SK-N-SH (cell line): ENCODE measurements around the gene PSTK. TPM values are rescaled to one million over a fixed set of nuclear protein-coding genes. Genes with fewer than 3 reads are reported as not detected.

ENCODE experiments used
- CTCF ChIA-PET: fragments of 300-600, 350-600 bp; formaldehyde crosslinking; extraction: SDS; loops from one replicate; lab custom pipeline; 2021; lab: Yijun Ruan, JAX
- POLR2A ChIA-PET: fragments of 350-600 bp; sonication (Branson Sonifier 250); formaldehyde crosslinking; extraction: SDS; loops from one replicate; lab custom pipeline; 2020; ENCODE audit warnings: antibody characterized with exemption, inconsistent platforms; lab: Yijun Ruan, JAX
- DNase-seq: peaks from one replicate; pipeline ENCODE4 v3.0.0; 2012
- H2AFZ ChIP-seq: fragments of 200-600 bp; sonication (generic); 2 replicates; pipeline ENCODE4 v1.8.1; 2016; ENCODE audit warnings: antibody characterized with exemption, mild to moderate bottlenecking, low read depth
- H3F3A ChIP-seq: fragments of 200-600 bp; sonication (generic); replicated peaks from 2 replicates; pipeline ENCODE3; 2016; ENCODE audit warnings: antibody characterized with exemption, mild to moderate bottlenecking; ENCODE audit not compliant: insufficient read depth
- H3K27ac ChIP-seq, 2 experiments: fragments of 200-500 bp in 1 of 2; fragments of 200-600 bp in 1 of 2; sonication (Bioruptor generic) in 1 of 2; sonication (generic), shearing (Covaris generic) in 1 of 2; 2 replicates each; pipeline versions ENCODE4 v1.5.1 to v1.6.1; 2014 to 2016; ENCODE audit warnings: low read depth in 2 of 2, inconsistent platforms in 1 of 2, low read length in 1 of 2, mild to moderate bottlenecking in 1 of 2, mixed read lengths in 1 of 2
- H3K27me3 ChIP-seq: fragments of 200-600 bp; sonication (generic), shearing (Covaris generic); 2 replicates; pipeline ENCODE4 v1.6.1; 2016; ENCODE audit warnings: mixed run types; ENCODE audit not compliant: insufficient read depth
- H3K36me3 ChIP-seq, 2 experiments: fragments of 200-500 bp in 1 of 2; fragments of 200-600 bp in 1 of 2; sonication (Bioruptor generic) in 1 of 2; sonication (generic) in 1 of 2; replicated peaks in 1 of 2; 2 replicates each; pipeline versions ENCODE3 to v1.5.1; 2014 to 2016; ENCODE audit warnings: low read length in 1 of 2, mild to moderate bottlenecking in 1 of 2; ENCODE audit not compliant: insufficient read depth in 2 of 2, control insufficient read depth in 1 of 2
- H3K4me1 ChIP-seq, 2 experiments: fragments of 200-500 bp in 1 of 2; fragments of 200-600 bp in 1 of 2; sonication (Bioruptor generic) in 1 of 2; sonication (generic), shearing (Covaris generic) in 1 of 2; 2 replicates each; pipeline versions ENCODE4 v1.5.1 to v1.6.1; 2014 to 2016; ENCODE audit warnings: low read depth in 1 of 2, low read length in 1 of 2, mixed run types in 1 of 2; ENCODE audit not compliant: insufficient read depth in 2 of 2, control insufficient read depth in 1 of 2
- H3K4me2 ChIP-seq: fragments of 200-600 bp; sonication (generic), shearing (Covaris generic); 2 replicates; pipeline ENCODE4 v1.6.1; 2017; ENCODE audit warnings: mixed run types
- H3K4me3 ChIP-seq, 2 experiments: fragments of 200-500 bp in 1 of 2; fragments of 200-600 bp in 1 of 2; sonication (Bioruptor generic) in 1 of 2; sonication (generic), shearing (Covaris generic) in 1 of 2; 2 replicates each; pipeline versions ENCODE4 v1.5.1 to v1.8.1; 2014 to 2016; ENCODE audit warnings: low read depth in 2 of 2, inconsistent platforms in 1 of 2, low read length in 1 of 2, mild to moderate bottlenecking in 1 of 2, mixed read lengths in 1 of 2, moderate library complexity in 1 of 2
- H3K79me2 ChIP-seq: fragments of 200-600 bp; sonication (generic); 2 replicates; pipeline ENCODE4 v1.8.1; 2017; ENCODE audit warnings: mild to moderate bottlenecking; ENCODE audit not compliant: insufficient read depth
- H3K9ac ChIP-seq: fragments of 200-600 bp; sonication (generic); 2 replicates; pipeline ENCODE4 v1.6.1; 2017; ENCODE audit warnings: mixed run types
- H3K9me2 ChIP-seq: fragments of 200-600 bp; sonication (generic); 2 replicates; pipeline ENCODE4 v1.6.1; 2017; ENCODE audit warnings: mixed run types
- H3K9me3 ChIP-seq: fragments of 200-600 bp; sonication (generic); 2 replicates; pipeline ENCODE4 v1.6.1; 2017; ENCODE audit warnings: mixed run types, mild to moderate bottlenecking, moderate library complexity
- H4K20me1 ChIP-seq: fragments of 200-600 bp; sonication (generic); 2 replicates; pipeline ENCODE4 v1.6.1; 2017; ENCODE audit warnings: mild to moderate bottlenecking, mixed run types; ENCODE audit not compliant: insufficient read depth
- CHD2 ChIP-seq: fragments of 150-350 bp; IDR thresholded peaks from 2 replicates; pipeline ENCODE4 v1.6.1; 2018; ENCODE audit warnings: low read length; ENCODE audit not compliant: partially characterized antibody
- CTCF ChIP-seq: fragments of 200-600 bp; sonication (generic); IDR thresholded peaks from 2 replicates; pipeline ENCODE4 v1.6.1; 2017; ENCODE audit warnings: antibody characterized with exemption, mild to moderate bottlenecking, moderate library complexity
- ELF1 ChIP-seq: IDR thresholded peaks from 2 replicates; pipeline ENCODE4 v1.4.0; 2012
- EZH2phosphoT487 ChIP-seq: fragments of 200-600 bp; sonication (generic); IDR thresholded peaks from 2 replicates; pipeline ENCODE4 v1.6.1; 2017; ENCODE audit warnings: low read depth, mixed run types, mild to moderate bottlenecking, antibody characterized with exemption, moderate library complexity, borderline replicate concordance
- FOXJ3 ChIP-seq: sonication (generic); formaldehyde crosslinking; IDR thresholded peaks from 2 replicates; pipeline ENCODE4 v1.5.1; 2020; ENCODE audit warnings: mild to moderate bottlenecking, missing genetic modification reagents
- FOXM1 ChIP-seq: IDR thresholded peaks from 2 replicates; pipeline ENCODE4 v1.4.0; 2012; ENCODE audit warnings: low read depth, mild to moderate bottlenecking
- GATA2 ChIP-seq: sonication (generic); formaldehyde crosslinking; IDR thresholded peaks from 2 replicates; pipeline ENCODE4 v1.5.0; 2020; ENCODE audit warnings: mild to moderate bottlenecking, missing genetic modification reagents
- MXI1 ChIP-seq: IDR thresholded peaks from 2 replicates; pipeline ENCODE4 v1.6.1; 2012; ENCODE audit warnings: mild to moderate bottlenecking, low read depth, low read length, improper control_type of control experiment
- NFIC ChIP-seq: IDR thresholded peaks from 2 replicates; pipeline ENCODE4 v1.4.0; 2012; ENCODE audit warnings: borderline replicate concordance
- NRF1 ChIP-seq: IDR thresholded peaks from 2 replicates; pipeline ENCODE4 v1.6.1; 2012; ENCODE audit warnings: low read depth, mild to moderate bottlenecking, low read length
- POLR2AphosphoS5 ChIP-seq: IDR thresholded peaks from 2 replicates; pipeline ENCODE4 v1.6.1; 2012; ENCODE audit warnings: low read depth, low read length
- RCOR1 ChIP-seq: fragments of 150-350 bp; IDR thresholded peaks from 2 replicates; pipeline ENCODE4 v1.6.1; 2017; ENCODE audit warnings: antibody characterized with exemption, low read length
- SIN3A ChIP-seq: IDR thresholded peaks from 2 replicates; pipeline ENCODE4 v1.6.1; 2012; ENCODE audit warnings: low read depth, mild to moderate bottlenecking, low read length, moderate library complexity, borderline replicate concordance
- TAF1 ChIP-seq: IDR thresholded peaks from 2 replicates; pipeline ENCODE4 v1.6.1; 2012; ENCODE audit warnings: low read depth, mild to moderate bottlenecking, low read length, moderate library complexity, borderline replicate concordance
- TEAD4 ChIP-seq: IDR thresholded peaks from 2 replicates; pipeline ENCODE4 v1.4.0; 2012; ENCODE audit warnings: mild to moderate bottlenecking, borderline replicate concordance; ENCODE audit not compliant: insufficient read depth
- YY1 ChIP-seq: IDR thresholded peaks from 2 replicates; pipeline ENCODE4 v1.4.0; 2012; ENCODE audit warnings: low read depth, mild to moderate bottlenecking
- WGBS: methylation state at CpG from one replicate; pipeline ENCODE4 v1.1.6; 2017; ENCODE audit warnings: low lambda C conversion rate; 5-methylcytosine and 5-hydroxymethylcytosine counted together
- polyA plus RNA-seq, 3 experiments: library from polyadenylated mRNA; depleted of rRNA; stranded (reverse); fragments of >200 nt; gene quantifications; 2 replicates each; pipeline ENCODE4 v1.2.3, GENCODE V29; 2012
- TF ChIP-seq, protein P1 (sequence below): IDR thresholded peaks from 2 replicates; pipeline ENCODE4 v1.6.1; 2012; ENCODE audit warnings: mild to moderate bottlenecking, low read depth, low read length, moderate library complexity
- TF ChIP-seq, protein P2 (sequence below): IDR thresholded peaks from 2 replicates; pipeline ENCODE4 v1.4.0; 2012; ENCODE audit warnings: low read depth
- TF ChIP-seq, protein P3 (sequence below): IDR thresholded peaks from 2 replicates; pipeline ENCODE4 v1.4.0; 2012; ENCODE audit warnings: low read depth, borderline replicate concordance

The PSTK gene
- polyA plus RNA-seq, 1 of the 3 experiments (the other 2 are of a cell fraction) = 8.4 TPM

- no peaks in the 10 kb centered on the region for H3K4me1 ChIP-seq
- no peak overlapping the region for H3K4me3 ChIP-seq
- no peaks in the 10 kb centered on the region for H4K20me1 ChIP-seq
- peaks cover 49% of the 10 kb centered on the region for H3K79me2 ChIP-seq
- DNase-seq = no peak
- no peak overlapping the region for H3K4me2 ChIP-seq
- peaks cover 34 to 42% of the 10 kb centered on the region in 2 experiments for H3K36me3 ChIP-seq
- H3K9me3 ChIP-seq = no peaks in the 10 kb centered on the region
- TF ChIP-seq TAF1 (no peak), MXI1 (no peak), NFIC (no peak), SIN3A (no peak), FOXJ3 (CRISPR knock-in tag) (no peak), CHD2 (no peak), CTCF (no peak), RCOR1 (no peak), TEAD4 (no peak), ELF1 (no peak), FOXM1 (no peak), NRF1 (no peak), POLR2AphosphoS5 (no peak), YY1 (no peak), GATA2 (CRISPR knock-in tag) (no peak), EZH2phosphoT487 (no peak)
- TF ChIP-seq, protein P1, sequence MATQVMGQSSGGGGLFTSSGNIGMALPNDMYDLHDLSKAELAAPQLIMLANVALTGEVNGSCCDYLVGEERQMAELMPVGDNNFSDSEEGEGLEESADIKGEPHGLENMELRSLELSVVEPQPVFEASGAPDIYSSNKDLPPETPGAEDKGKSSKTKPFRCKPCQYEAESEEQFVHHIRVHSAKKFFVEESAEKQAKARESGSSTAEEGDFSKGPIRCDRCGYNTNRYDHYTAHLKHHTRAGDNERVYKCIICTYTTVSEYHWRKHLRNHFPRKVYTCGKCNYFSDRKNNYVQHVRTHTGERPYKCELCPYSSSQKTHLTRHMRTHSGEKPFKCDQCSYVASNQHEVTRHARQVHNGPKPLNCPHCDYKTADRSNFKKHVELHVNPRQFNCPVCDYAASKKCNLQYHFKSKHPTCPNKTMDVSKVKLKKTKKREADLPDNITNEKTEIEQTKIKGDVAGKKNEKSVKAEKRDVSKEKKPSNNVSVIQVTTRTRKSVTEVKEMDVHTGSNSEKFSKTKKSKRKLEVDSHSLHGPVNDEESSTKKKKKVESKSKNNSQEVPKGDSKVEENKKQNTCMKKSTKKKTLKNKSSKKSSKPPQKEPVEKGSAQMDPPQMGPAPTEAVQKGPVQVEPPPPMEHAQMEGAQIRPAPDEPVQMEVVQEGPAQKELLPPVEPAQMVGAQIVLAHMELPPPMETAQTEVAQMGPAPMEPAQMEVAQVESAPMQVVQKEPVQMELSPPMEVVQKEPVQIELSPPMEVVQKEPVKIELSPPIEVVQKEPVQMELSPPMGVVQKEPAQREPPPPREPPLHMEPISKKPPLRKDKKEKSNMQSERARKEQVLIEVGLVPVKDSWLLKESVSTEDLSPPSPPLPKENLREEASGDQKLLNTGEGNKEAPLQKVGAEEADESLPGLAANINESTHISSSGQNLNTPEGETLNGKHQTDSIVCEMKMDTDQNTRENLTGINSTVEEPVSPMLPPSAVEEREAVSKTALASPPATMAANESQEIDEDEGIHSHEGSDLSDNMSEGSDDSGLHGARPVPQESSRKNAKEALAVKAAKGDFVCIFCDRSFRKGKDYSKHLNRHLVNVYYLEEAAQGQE = no peak
- TF ChIP-seq, protein P2, sequence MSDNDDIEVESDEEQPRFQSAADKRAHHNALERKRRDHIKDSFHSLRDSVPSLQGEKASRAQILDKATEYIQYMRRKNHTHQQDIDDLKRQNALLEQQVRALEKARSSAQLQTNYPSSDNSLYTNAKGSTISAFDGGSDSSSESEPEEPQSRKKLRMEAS = no peak
- TF ChIP-seq, protein P3, sequence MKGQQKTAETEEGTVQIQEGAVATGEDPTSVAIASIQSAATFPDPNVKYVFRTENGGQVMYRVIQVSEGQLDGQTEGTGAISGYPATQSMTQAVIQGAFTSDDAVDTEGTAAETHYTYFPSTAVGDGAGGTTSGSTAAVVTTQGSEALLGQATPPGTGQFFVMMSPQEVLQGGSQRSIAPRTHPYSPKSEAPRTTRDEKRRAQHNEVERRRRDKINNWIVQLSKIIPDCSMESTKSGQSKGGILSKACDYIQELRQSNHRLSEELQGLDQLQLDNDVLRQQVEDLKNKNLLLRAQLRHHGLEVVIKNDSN = no peak
- TF ChIP-seq, all 33 proteins: peak for 0
- CTCF ChIA-PET = interaction anchor here (4.1 kb wide), 1 partner anchor 17 kb away, joined by 18 read pairs; the partner anchor contains the start of gene PSTK
- H2AFZ ChIP-seq = no peak overlapping the region
- no peaks in the 10 kb centered on the region for H3K27me3 ChIP-seq
- H3K9me2 ChIP-seq = no peaks in the 10 kb centered on the region
- H3K27ac ChIP-seq = no peak overlapping the region
- H3F3A ChIP-seq = no peaks in the 10 kb centered on the region
- 99% methylated on average over 6 of the region's 6 CpGs for WGBS
- no peak overlapping the region for H3K9ac ChIP-seq
- POLR2A ChIA-PET = interaction anchor here (0.6 kb wide), 1 partner anchor 139 kb away, joined by 5 read pairs; no protein-coding TSS in a partner anchor
Measured at GRCh38 chr10:122998360-122998917, 18.2 kb downstream of the PSTK start.
